IPS-NIHi11 (cell line): ENCODE data around the gene FAM221B.

Experiments used
- DNase-seq: peaks from one replicate; pipeline ENCODE4 v3.0.0; 2012; ENCODE audit warnings: mixed read lengths, low spot score

FAM221B gene

GRCh38 chr9:35816708-35817107 lies 11.8 kb downstream of the FAM221B start:
- DNase-seq: peak; percentile 29

- DNase-seq: peak; percentile 92
Observed at GRCh38 chr9:35814841-35815543, 13.5 kb downstream of the FAM221B start, which contains the start of gene HINT2. HINT2 (minus strand) TSS chr9:35815042; CDS start chr9:35814979, 63 bp downstream.

DNA sequence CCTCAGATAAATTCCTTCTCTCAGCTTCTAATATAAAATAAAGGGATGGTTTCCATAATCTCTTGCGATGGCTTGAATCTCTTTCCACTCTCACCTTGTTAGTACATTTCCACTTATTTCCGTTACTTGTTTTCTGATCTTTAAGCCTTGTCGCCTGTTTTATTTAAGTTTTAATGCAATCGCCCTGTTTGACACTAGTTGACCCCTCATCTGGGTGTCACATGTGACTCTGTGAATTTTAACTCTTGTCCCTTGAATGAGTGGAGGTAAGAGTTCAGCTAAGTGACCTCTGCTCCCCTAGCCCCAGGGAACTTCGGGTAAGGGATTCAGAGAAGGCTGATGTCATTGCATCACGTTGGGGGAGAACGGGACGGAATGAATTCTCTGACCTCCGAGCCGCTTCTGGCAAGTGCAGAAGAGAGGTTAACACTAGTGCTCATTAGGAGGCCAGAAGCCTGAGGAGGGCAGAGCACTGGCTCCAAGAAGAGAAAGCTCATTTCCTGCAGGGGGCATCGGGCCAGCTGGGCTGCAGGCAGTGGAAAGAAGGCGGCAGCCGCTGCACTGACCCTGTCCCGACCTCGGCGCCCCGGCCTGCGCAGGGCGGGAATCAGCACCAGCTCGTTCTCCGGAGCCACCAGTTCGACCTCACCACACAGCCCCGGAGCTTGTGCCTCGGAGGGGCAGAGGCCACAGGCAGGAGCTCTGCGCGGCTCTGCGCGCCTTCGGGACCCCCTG lies 14.3 kb downstream of the FAM221B start:
- DNase-seq: peak; percentile 62

- peak; percentile 45 for DNase-seq
Observed at GRCh38 chr9:35813434-35814105, 15.0 kb downstream of the FAM221B start.

DNA sequence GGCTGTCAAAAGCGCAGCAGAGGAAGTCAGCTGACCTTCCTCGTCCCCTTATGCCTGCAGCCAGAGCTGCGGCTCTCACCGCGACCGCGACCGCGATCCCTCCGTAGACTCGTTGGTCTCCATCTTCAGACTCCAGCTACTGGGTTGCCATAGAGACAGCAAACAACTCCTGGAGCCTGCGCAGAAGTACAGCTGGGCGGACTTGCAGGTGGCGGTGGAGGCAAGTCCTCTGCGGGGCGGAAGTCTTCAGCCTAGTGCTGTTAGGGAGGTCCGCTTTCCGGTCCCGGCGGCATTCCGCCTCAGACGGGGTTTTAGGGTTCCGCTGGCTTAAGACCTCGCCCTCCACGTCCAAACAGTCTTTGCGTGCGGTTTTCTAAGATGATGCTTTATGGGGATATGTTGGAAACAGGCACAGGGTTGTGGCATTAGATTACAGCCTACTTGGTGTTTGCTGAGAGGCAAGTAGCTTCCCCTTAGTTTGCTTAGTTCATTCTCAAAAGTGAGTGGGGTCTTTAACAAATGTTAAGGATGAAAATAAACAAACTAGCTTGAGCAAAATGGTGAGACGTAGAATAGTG lies 16.4 kb downstream of the FAM221B start, which contains the start of gene SPAG8:
SPAG8 (minus strand) TSS at position 238 of the 578 bp plus-strand sequence; CDS start at position 123, 115 bp downstream.
- DNase-seq: peak; percentile 94

GRCh38 chr9:35811381-35812024 lies 17.0 kb downstream of the FAM221B start:
- DNase-seq: no peak

DNA sequence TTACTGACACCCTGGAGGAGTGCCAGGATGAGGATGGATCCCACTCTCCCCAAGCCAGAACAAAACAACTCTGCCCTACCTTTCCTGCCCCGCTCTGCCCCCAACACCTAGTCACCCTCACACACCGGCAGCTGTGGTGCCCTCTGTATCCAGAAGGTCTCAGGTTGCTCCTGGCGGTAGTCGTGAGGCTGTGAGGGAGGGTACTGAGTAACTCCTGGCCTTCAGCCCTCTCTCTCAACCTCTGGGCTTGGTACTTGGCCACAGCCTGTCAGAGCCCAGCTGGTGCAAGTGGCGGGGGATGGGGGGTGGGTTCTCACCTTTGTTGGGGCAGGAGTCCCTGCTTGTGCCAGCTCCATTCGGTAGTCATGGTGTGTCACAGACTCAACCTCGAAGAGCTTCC lies 18.4 kb downstream of the FAM221B start:
- no peak for DNase-seq

- no peak for DNase-seq
Observed at GRCh38 chr9:35808433-35808832, 20.1 kb downstream of the FAM221B start.

- no peak for DNase-seq
Observed at GRCh38 chr9:35806101-35806500, 22.4 kb downstream of the FAM221B start.

GRCh38 chr9:35801328-35802128 lies 27.0 kb downstream of the FAM221B start:
- DNase-seq: no peak

DNA sequence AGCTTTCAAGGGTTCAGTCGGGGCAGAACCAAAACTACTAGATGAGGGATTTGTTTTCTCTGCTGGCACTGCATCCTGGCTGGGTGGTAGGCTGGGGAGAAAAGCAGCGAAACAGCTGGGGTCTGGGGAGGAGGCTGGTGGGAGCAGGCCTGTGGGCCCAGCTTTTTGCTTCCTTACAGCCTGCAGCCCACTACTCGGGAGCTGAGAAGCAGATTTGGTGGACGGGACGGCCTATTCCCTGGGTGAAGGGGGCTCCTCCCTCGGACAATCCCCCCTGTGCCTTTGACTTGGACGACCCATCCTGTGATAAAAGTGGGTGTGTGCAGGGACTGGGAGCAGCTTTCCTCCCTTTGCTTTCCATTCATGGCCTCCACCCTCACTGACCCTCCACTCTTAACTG lies 28.0 kb downstream of the FAM221B start:
- DNase-seq: no peak

- DNase-seq: no peak
Observed at GRCh38 chr9:35798658-35799374, 29.7 kb downstream of the FAM221B start.

- DNase-seq: no peak
Observed at GRCh38 chr9:35797311-35798109, 31.0 kb downstream of the FAM221B start.

DNA sequence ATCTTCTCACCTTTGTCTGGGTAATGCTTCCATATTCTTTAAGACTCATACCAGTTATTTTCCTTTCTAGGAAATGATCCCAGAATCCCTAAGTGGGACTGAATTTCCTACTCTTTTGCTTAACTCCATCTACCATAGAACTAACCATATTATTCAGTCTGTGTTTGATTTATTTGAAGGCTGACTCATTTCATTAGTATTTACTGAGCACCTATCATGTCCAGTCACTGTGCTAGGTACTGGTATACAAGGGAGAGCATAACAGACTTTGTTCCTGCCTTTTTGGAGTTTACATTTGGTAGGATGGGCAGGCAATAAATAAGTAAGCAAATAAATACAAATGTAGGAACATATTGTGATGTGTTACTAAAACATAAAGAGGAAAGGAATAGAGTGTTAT lies 32.8 kb downstream of the FAM221B start:
- no peak for DNase-seq

- DNase-seq: no peak
Observed at GRCh38 chr9:35793461-35793860, 35.1 kb downstream of the FAM221B start.

DNA sequence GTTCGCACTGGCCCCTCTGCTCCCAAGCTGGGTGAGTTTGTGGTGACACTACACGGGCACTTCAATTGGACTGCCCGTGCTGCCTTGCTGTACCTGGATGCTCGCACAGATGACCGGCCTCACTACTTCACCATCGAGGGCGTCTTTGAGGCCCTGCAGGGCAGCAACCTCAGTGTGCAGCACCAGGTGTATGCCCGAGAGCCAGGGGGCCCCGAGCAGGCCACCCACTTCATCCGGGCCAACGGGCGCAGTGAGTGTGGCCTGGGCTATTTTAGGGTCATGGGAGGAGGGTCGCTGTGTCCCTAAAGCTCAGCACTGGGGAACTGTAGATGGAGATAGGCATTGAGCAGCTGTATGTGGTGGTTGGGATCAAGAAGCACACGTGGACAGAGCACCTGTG lies 35.7 kb downstream of the FAM221B start:
- DNase-seq: no peak

GRCh38 chr9:35792024-35792813 lies 36.3 kb downstream of the FAM221B start:
- no peak for DNase-seq

GRCh38 chr9:35791297-35791921 lies 37.1 kb downstream of the FAM221B start, which contains the start of gene NPR2:
NPR2 (plus strand) TSS chr9:35791591; CDS start chr9:35792409, 818 bp downstream.
- DNase-seq: peak; percentile 76
